GM12891 (cell line): ENCODE data around the gene CNN2.

ENCODE experiments used
- PAX5 ChIP-seq: IDR thresholded peaks from 2 replicates; pipeline ENCODE4 v1.6.1; 2011; ENCODE audit warnings: low read length, moderate library complexity, mild to moderate bottlenecking; ENCODE audit not compliant: insufficient read depth, severe bottlenecking
- POLR2A ChIP-seq: IDR thresholded peaks from 2 replicates; pipeline ENCODE4 v1.6.1; 2011; ENCODE audit warnings: low read depth, low read length, control low read depth
- TAF1 ChIP-seq: IDR thresholded peaks from 2 replicates; pipeline ENCODE4 v1.6.1; 2011; ENCODE audit warnings: low read depth, low read length, control low read depth

DNA sequence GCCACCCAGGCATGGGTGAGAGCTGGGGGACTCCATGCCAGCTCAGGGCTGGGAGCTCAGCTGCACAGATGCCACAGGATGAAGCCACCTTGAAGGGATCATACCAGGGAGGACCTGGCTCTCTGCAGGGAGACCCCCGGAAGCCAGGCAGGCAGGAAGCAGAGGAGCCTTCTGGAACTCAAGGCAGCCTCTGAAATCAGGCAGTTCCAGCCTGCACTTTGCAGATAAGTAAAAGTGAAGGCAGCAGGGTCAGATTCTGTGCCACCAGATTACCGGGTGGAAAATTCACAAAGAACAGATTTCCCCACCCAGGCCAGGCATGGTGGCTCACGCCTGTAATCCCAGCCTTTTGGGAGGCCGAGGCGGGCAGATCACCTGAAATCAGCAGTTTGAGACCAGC lies 8.0 kb upstream of the CNN2 start:
- TF ChIP-seq TAF1: no peak
- TF ChIP-seq PAX5: no peak
- TF ChIP-seq POLR2A: no peak
